DND-41 (cell line): ENCODE data around the gene ACADVL.
"Not testable (repeated sequence)": the region's sequence is repeated elsewhere in the genome, so short reads cannot be mapped to it uniquely, and the experiment has no call there.

ENCODE experiments used
- ATAC-seq: fragments of 200-7000 bp; cut with Tn5 transposase; 3 replicates; pipeline ENCODE4 v1.9.1; 2021; ENCODE audit warnings: low read depth; ENCODE audit not compliant: insufficient read depth
- DNase-seq: peaks from one replicate; pipeline ENCODE4 v3.0.0-alpha.2; 2020
- H2AFZ ChIP-seq: 2 replicates; pipeline ENCODE4 v1.6.0; 2012; ENCODE audit warnings: low read depth, low read length
- H3K27ac ChIP-seq: 2 replicates; pipeline ENCODE4 v1.5.1; 2012; ENCODE audit warnings: low read length, inconsistent platforms
- H3K27me3 ChIP-seq: fragments of 200-600 bp; sonication (generic); 2 replicates; pipeline ENCODE4 v1.6.0; 2012; ENCODE audit warnings: low read length, mild to moderate bottlenecking, inconsistent platforms; ENCODE audit not compliant: insufficient read depth, poor library complexity
- H3K36me3 ChIP-seq: 2 replicates; pipeline ENCODE4 v1.5.1; 2012; ENCODE audit warnings: low read length, inconsistent platforms; ENCODE audit not compliant: insufficient read depth
- H3K4me1 ChIP-seq: 2 replicates; pipeline ENCODE4 v1.5.1; 2012; ENCODE audit warnings: mild to moderate bottlenecking, low read length; ENCODE audit not compliant: insufficient read depth
- H3K4me2 ChIP-seq: 2 replicates; pipeline ENCODE4 v1.6.0; 2012; ENCODE audit warnings: mild to moderate bottlenecking, moderate library complexity, low read length, inconsistent platforms; ENCODE audit not compliant: insufficient read depth
- H3K4me3 ChIP-seq, 2 experiments: fragments of 200-600 bp in 1 of 2; shearing (Covaris generic) in 1 of 2; 2 replicates each; pipeline ENCODE4 v1.5.1; 2012 to 2016; ENCODE audit warnings: inconsistent platforms in 2 of 2, low read length in 2 of 2, mild to moderate bottlenecking in 2 of 2, low read depth in 1 of 2, moderate library complexity in 1 of 2
- H3K79me2 ChIP-seq: 2 replicates; pipeline ENCODE4 v1.6.0; 2012; ENCODE audit warnings: low read length, inconsistent platforms; ENCODE audit not compliant: insufficient read depth
- H3K9ac ChIP-seq: 2 replicates; pipeline ENCODE4 v1.6.0; 2012; ENCODE audit warnings: low read depth, mild to moderate bottlenecking, inconsistent platforms, low read length, moderate library complexity
- H3K9me3 ChIP-seq: 2 replicates; pipeline ENCODE4 v1.5.1; 2012; ENCODE audit warnings: low read length, moderate library complexity, mild to moderate bottlenecking, inconsistent platforms; ENCODE audit not compliant: insufficient read depth, severe bottlenecking
- H4K20me1 ChIP-seq: 2 replicates; pipeline ENCODE4 v1.6.0; 2012; ENCODE audit warnings: low read length; ENCODE audit not compliant: insufficient read depth
- EZH2 ChIP-seq: IDR thresholded peaks from 3 replicates; pipeline ENCODE4 v1.6.1; 2012; ENCODE audit warnings: borderline replicate concordance, low read depth, mild to moderate bottlenecking, moderate library complexity, low read length, inconsistent platforms; ENCODE audit not compliant: severe bottlenecking
- TF ChIP-seq, protein P1 (sequence below): IDR thresholded peaks from 2 replicates; pipeline ENCODE4 v1.5.1; 2012; ENCODE audit warnings: borderline replicate concordance, low read length, moderate library complexity, mild to moderate bottlenecking; ENCODE audit not compliant: poor library complexity, severe bottlenecking; ENCODE audit errors: extremely low read depth

ACADVL gene

DNA sequence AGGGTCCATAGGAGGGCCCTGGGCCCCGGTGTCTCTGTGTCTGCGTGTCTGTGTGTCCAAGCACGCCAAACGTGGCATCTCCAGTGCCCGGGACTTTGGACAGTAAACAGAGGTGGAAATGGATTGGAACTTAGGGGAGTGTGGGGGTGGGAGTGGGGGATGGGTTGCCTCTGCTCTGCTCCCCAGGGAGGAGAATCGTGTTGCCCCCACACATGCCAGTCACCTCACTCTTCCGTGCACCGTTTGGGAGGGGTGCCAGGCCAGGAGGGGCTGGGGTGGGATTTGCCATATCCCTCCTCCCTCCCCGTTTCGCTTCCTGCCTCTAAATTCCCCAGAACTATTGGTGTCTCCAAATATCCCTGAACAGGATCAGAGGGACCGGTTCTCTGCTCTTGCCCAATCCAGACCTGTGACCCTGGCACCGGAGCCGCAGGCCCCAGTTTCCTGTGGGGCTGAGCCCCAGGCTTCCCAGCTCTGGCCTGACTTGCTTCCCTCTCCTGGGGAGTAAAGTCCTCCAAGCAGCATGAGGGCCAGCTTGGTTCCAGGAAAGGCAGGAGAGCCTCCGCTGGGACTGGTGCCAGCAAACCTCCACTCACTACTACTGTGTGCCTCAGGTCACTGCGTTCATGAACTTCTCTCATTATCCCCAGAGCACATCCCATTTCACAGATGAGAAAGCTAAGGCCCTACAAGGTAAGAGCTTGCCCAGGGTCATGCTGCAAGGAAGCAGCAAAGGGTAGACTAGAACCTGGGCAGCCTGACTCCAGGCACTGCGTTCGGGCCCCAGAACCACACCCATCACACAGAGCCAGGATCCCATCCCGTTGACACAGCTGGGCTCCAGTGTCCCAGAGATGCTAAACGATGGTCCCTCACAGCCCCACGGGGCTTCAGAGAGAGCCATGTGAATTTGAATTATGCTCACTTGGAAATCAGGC is 40.2 kb upstream of the ACADVL start, which contains the start of gene ASGR1:
TSS of gene ASGR1 (minus strand) at position 54 of the 938 bp plus-strand sequence. CDS start 807 bp downstream, outside the sequence.
- Histone ChIP-seq H3K9me3 (no peaks in the 10 kb centered on the region), H3K79me2 (no peaks in the 10 kb centered on the region), H3K36me3 (no peaks in the 10 kb centered on the region), H2AFZ (peak within 1 kb of the TSS; percentile 92), H3K4me3 (peak within 1 kb of the TSS in 1 of 2 experiments; percentile 58; a peak in 2 of 4 replicates), H3K27me3 (no peaks in the 10 kb centered on the region), H4K20me1 (no peaks in the 10 kb centered on the region; the same call in 1 of the 2 replicates), H3K27ac (no peak within 1 kb of the TSS), H3K4me2 (peak within 1 kb of the TSS; percentile 83), H3K9ac (peak within 1 kb of the TSS; percentile 58; the same call in 1 of the 2 replicates), H3K4me1 (peaks cover 16% of the 10 kb centered on the region)
- DNase-seq = no peak
- TF ChIP-seq, protein P1, sequence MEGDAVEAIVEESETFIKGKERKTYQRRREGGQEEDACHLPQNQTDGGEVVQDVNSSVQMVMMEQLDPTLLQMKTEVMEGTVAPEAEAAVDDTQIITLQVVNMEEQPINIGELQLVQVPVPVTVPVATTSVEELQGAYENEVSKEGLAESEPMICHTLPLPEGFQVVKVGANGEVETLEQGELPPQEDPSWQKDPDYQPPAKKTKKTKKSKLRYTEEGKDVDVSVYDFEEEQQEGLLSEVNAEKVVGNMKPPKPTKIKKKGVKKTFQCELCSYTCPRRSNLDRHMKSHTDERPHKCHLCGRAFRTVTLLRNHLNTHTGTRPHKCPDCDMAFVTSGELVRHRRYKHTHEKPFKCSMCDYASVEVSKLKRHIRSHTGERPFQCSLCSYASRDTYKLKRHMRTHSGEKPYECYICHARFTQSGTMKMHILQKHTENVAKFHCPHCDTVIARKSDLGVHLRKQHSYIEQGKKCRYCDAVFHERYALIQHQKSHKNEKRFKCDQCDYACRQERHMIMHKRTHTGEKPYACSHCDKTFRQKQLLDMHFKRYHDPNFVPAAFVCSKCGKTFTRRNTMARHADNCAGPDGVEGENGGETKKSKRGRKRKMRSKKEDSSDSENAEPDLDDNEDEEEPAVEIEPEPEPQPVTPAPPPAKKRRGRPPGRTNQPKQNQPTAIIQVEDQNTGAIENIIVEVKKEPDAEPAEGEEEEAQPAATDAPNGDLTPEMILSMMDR = no peak
- TF ChIP-seq EZH2 = no peak
- no peak for ATAC-seq

DNA sequence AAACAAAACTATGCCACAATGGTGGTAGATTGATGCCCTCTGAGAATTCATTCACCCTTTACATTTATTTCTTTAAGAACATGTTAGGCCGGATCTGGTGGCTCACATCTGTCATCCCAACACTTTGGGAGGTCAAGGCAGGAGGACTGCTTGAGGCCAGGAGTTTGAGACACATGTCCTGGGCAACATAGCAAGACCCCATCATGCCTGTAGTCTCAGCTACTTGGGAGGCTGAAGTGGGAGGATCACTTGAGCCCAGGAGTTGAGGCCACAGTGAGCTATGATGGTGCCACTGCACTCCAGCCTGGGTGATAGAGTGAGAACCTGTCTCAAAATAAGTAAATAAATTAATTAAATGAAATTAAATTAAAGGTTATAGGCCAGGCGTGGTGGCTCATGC is 37.6 kb upstream of the ACADVL start:
- H2AFZ ChIP-seq, H3K36me3 ChIP-seq, DNase-seq, ATAC-seq, H3K4me3 ChIP-seq, H3K9ac ChIP-seq, H3K79me2 ChIP-seq, H3K4me2 ChIP-seq, H3K27ac ChIP-seq, H3K9me3 ChIP-seq, H4K20me1 ChIP-seq, H3K27me3 ChIP-seq: not testable (repeated sequence)
- H3K4me1 ChIP-seq = peaks cover 14% of the 10 kb centered on the region

DNA sequence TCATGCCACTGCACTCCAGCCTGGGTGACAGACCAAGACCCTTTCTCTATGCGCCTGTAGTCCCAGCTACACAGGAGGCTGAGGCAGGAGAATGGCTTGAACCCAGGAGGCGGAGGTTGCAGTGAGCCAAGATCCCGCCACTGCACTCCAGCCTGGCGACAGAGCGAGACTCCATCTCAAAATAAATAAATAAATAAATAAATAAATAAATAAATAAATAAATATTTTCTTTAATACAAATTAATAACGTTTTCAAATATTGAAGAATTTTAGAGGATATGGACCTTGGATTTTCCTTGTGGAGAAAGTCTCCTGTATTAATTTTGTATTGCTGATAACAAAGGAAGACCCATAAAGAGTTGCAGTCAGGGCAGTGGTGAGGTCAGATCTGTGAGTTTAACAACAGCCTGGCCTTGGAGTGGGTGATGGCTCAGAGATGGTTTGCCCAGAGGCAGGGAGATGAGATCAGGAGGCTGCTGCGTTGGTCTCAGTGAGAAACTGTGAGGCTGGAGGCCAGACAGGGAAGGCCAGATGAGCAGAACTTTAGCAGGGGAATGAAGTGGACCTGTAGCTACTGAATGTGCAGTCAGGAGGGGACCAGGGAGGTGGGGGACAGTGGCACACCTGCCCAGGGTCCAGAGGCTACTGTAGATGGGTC is 36.2 kb upstream of the ACADVL start:
- DNase-seq (no peak), ATAC-seq (no peak)
- H3K27ac ChIP-seq = no peak overlapping the region
- H3K9me3 ChIP-seq = no peaks in the 10 kb centered on the region
- H3K36me3 ChIP-seq = no peaks in the 10 kb centered on the region
- no peak overlapping the region for H3K4me3 ChIP-seq
- TF ChIP-seq, protein P1 = no peak
- no peak for TF ChIP-seq EZH2
- no peak overlapping the region for H3K9ac ChIP-seq
- no peaks in the 10 kb centered on the region for H3K4me1 ChIP-seq
- no peaks in the 10 kb centered on the region for H4K20me1 ChIP-seq
- no peak overlapping the region for H3K4me2 ChIP-seq
- no peaks in the 10 kb centered on the region for H3K79me2 ChIP-seq
- H2AFZ ChIP-seq = no peak overlapping the region
- no peaks in the 10 kb centered on the region for H3K27me3 ChIP-seq

DNA sequence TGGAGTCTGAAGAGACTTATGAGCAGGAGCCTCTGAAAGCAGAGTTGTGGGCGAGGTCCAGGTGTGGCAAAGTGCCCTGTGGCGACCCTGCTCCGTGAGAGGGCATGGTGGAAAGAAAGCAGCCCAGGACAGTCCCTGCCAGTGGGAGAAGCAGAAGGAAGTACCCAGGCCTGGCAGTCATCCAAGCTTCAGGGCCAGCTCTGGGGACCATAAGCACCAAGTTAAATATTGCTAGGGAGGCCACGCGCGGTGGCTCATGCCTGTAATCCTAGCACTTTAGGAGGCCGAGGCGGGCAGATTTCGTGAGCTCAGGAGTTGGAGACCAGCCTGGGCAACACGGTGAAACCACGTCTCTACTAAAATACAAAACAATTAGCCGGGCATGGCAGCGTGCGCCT is 35.6 kb upstream of the ACADVL start:
- H3K4me3 ChIP-seq = no peak overlapping the region
- H3K27ac ChIP-seq = no peak overlapping the region
- no peaks in the 10 kb centered on the region for H3K4me1 ChIP-seq
- H3K79me2 ChIP-seq = no peaks in the 10 kb centered on the region
- H2AFZ ChIP-seq = no peak overlapping the region
- H4K20me1 ChIP-seq = no peaks in the 10 kb centered on the region
- ATAC-seq = no peak
- no peaks in the 10 kb centered on the region for H3K36me3 ChIP-seq
- DNase-seq = no peak
- no peaks in the 10 kb centered on the region for H3K9me3 ChIP-seq
- H3K27me3 ChIP-seq = no peaks in the 10 kb centered on the region
- H3K4me2 ChIP-seq = no peak overlapping the region
- H3K9ac ChIP-seq = no peak overlapping the region
- no peak for TF ChIP-seq EZH2
- TF ChIP-seq, protein P1 = no peak
